Parathyroid adenoma (tissue), 2 donors: Measurements from ENCODE around the gene ROR2.

Source experiments
- H2AFZ ChIP-seq: fragments of 300-600 bp; sonication (generic); one replicate; pipeline ENCODE4 v1.7.0; 2017; ENCODE audit warnings: antibody characterized with exemption, mild to moderate bottlenecking
- H3K27ac ChIP-seq: fragments of 300-600 bp; sonication (generic); one replicate; pipeline ENCODE4 v1.7.0; 2017
- H3K27me3 ChIP-seq: fragments of 300-600 bp; sonication (generic); one replicate; pipeline ENCODE4 v1.7.0; 2017; ENCODE audit warnings: low read length; ENCODE audit not compliant: control insufficient read depth, insufficient read depth
- H3K36me3 ChIP-seq: fragments of 300-600 bp; sonication (generic); one replicate; pipeline ENCODE4 v1.7.0; 2017; ENCODE audit warnings: low read length; ENCODE audit not compliant: control insufficient read depth, insufficient read depth
- H3K4me1 ChIP-seq: fragments of 300-600 bp; sonication (generic); one replicate; pipeline ENCODE4 v1.7.0; 2017; ENCODE audit warnings: control low read depth
- H3K4me2 ChIP-seq: fragments of 300-600 bp; sonication (generic); one replicate; pipeline ENCODE4 v1.7.0; 2017; ENCODE audit warnings: low read length
- H3K4me3 ChIP-seq: fragments of 300-600 bp; sonication (generic); one replicate; pipeline ENCODE4 v1.7.0; 2017; ENCODE audit warnings: low read depth, low read length
- H3K79me2 ChIP-seq: fragments of 300-600 bp; sonication (generic); one replicate; pipeline ENCODE4 v1.7.0; 2017; ENCODE audit warnings: control low read depth
- H3K9ac ChIP-seq: fragments of 300-600 bp; sonication (generic); one replicate; pipeline ENCODE4 v1.7.0; 2017; ENCODE audit warnings: mild to moderate bottlenecking
- H3K9me3 ChIP-seq: fragments of 300-600 bp; sonication (generic); one replicate; pipeline ENCODE4 v1.7.0; 2017; ENCODE audit warnings: low read length; ENCODE audit not compliant: control insufficient read depth
- TF ChIP-seq, protein P1 (sequence below): fragments of 300-600 bp; sonication (generic); IDR thresholded peaks from one replicate; pipeline ENCODE4 v1.7.0; 2017; ENCODE audit warnings: antibody characterized with exemption, mild to moderate bottlenecking
- donor health status: primary hyperparathyroidism.

ROR2 gene

GRCh38 chr9:91972711-91973110 lies 22.7 kb upstream of the ROR2 start:
- Histone ChIP-seq H3K4me1 (no peaks in the 10 kb centered on the region), H3K9ac (no peak overlapping the region), H2AFZ (no peak overlapping the region), H3K4me3 (no peak overlapping the region), H3K4me2 (no peak overlapping the region), H3K27me3 (no peaks in the 10 kb centered on the region), H3K79me2 (no peaks in the 10 kb centered on the region), H3K36me3 (no peaks in the 10 kb centered on the region), H3K9me3 (no peaks in the 10 kb centered on the region), H3K27ac (no peak overlapping the region)
- TF ChIP-seq, protein P1, sequence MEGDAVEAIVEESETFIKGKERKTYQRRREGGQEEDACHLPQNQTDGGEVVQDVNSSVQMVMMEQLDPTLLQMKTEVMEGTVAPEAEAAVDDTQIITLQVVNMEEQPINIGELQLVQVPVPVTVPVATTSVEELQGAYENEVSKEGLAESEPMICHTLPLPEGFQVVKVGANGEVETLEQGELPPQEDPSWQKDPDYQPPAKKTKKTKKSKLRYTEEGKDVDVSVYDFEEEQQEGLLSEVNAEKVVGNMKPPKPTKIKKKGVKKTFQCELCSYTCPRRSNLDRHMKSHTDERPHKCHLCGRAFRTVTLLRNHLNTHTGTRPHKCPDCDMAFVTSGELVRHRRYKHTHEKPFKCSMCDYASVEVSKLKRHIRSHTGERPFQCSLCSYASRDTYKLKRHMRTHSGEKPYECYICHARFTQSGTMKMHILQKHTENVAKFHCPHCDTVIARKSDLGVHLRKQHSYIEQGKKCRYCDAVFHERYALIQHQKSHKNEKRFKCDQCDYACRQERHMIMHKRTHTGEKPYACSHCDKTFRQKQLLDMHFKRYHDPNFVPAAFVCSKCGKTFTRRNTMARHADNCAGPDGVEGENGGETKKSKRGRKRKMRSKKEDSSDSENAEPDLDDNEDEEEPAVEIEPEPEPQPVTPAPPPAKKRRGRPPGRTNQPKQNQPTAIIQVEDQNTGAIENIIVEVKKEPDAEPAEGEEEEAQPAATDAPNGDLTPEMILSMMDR: no peak

- H3K4me1 ChIP-seq: no peaks in the 10 kb centered on the region
- no peak overlapping the region for H3K4me2 ChIP-seq
- no peak overlapping the region for H3K9ac ChIP-seq
- no peak overlapping the region for H3K27ac ChIP-seq
- H3K9me3 ChIP-seq: no peaks in the 10 kb centered on the region
- no peaks in the 10 kb centered on the region for H3K36me3 ChIP-seq
- H3K4me3 ChIP-seq: no peak overlapping the region
- no peaks in the 10 kb centered on the region for H3K79me2 ChIP-seq
- no peaks in the 10 kb centered on the region for H3K27me3 ChIP-seq
- TF ChIP-seq, protein P1: no peak
- no peak overlapping the region for H2AFZ ChIP-seq
Measured at GRCh38 chr9:91972076-91972626, 22.1 kb upstream of the ROR2 start.

DNA sequence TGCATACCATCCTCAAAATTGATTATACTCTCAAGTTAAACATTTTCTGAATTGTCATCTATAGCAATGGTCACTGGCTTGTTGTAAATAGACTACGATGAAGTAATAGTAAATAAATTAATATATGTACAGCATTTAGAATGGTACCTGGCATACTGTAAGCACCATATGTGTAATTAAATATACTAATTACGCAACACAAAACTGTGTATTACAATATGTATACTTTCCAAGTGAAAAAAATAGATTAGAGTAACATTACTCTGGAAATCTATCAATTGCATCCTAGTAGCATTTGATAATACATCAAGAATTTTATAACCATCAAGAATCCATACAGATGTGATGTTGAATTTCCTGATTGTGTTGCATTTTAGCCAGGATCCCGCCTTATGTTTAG lies 17.2 kb upstream of the ROR2 start:
- Histone ChIP-seq H3K9ac (no peak overlapping the region), H3K4me3 (no peak overlapping the region), H3K4me1 (no peaks in the 10 kb centered on the region), H3K9me3 (no peaks in the 10 kb centered on the region), H3K36me3 (no peaks in the 10 kb centered on the region), H3K27me3 (no peaks in the 10 kb centered on the region), H3K27ac (no peak overlapping the region), H2AFZ (no peak overlapping the region), H3K79me2 (no peaks in the 10 kb centered on the region), H3K4me2 (no peak overlapping the region)
- TF ChIP-seq, protein P1: no peak

GRCh38 chr9:91966503-91966902 lies 16.5 kb upstream of the ROR2 start:
- H3K9ac ChIP-seq: no peak overlapping the region
- H3K79me2 ChIP-seq: no peaks in the 10 kb centered on the region
- no peak overlapping the region for H3K27ac ChIP-seq
- H3K4me3 ChIP-seq: no peak overlapping the region
- H3K4me2 ChIP-seq: no peak overlapping the region
- H3K4me1 ChIP-seq: no peaks in the 10 kb centered on the region
- TF ChIP-seq, protein P1: no peak
- no peaks in the 10 kb centered on the region for H3K27me3 ChIP-seq
- no peaks in the 10 kb centered on the region for H3K9me3 ChIP-seq
- H2AFZ ChIP-seq: no peak overlapping the region
- no peaks in the 10 kb centered on the region for H3K36me3 ChIP-seq

DNA sequence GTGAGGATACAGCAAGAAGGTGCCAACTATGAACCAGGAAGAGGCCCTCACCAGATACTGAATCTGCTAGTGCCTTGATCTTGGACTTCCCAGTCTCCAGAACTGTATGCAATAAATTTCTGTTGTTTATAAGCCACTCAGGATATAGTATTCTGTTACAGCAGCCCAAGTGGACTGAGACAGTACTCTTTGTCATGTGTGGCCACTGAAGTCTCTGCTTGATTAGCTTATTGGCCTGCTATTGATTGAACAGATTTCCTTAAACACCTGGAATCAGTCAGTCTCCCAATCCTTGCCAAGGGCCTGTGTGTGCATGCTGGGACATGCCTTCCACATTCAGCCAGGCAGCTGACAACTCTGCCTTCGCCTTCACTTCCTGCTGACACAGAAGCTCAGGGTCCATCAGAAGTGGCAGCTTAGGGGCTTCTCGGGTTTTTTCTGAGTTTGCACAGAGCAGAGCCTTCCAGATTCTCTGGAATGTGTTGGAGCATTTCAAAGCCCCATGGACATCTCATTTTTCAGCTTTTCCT lies 13.7 kb upstream of the ROR2 start:
- TF ChIP-seq, protein P1: no peak
- no peak overlapping the region for H2AFZ ChIP-seq
- H3K27me3 ChIP-seq: no peaks in the 10 kb centered on the region
- H3K4me1 ChIP-seq: no peaks in the 10 kb centered on the region
- H3K4me2 ChIP-seq: no peak overlapping the region
- no peak overlapping the region for H3K4me3 ChIP-seq
- H3K9ac ChIP-seq: no peak overlapping the region
- H3K9me3 ChIP-seq: no peaks in the 10 kb centered on the region
- H3K79me2 ChIP-seq: no peaks in the 10 kb centered on the region
- H3K27ac ChIP-seq: no peak overlapping the region
- H3K36me3 ChIP-seq: no peaks in the 10 kb centered on the region
